GM13977 (cell line): ENCODE results near the gene ROMO1.
"Not testable (repeated sequence)": the region's sequence is repeated elsewhere in the genome, so short reads cannot be mapped to it uniquely, and the experiment has no call there.

ENCODE experiments used
- DNase-seq: peaks from one replicate; pipeline ENCODE4 v3.0.0; 2012; ENCODE audit warnings: low spot score
- in situ Hi-C: fragments of 300-500 bp; cut with MboI; formaldehyde crosslinking; loops from one replicate; pipeline ENCODE4 v1.12.0; 2022; ENCODE audit warnings: low sequenced_read_pairs, low pct_unique_long_range_greater_than_20kb, mixed read lengths, inconsistent platforms; ENCODE audit not compliant: unreplicated experiment
- TF ChIP-seq, protein P1 (sequence below): IDR thresholded peaks from 2 replicates; pipeline ENCODE4 v1.5.1; 2012; ENCODE audit warnings: mild to moderate bottlenecking, control low read depth; ENCODE audit not compliant: insufficient read depth; ENCODE audit errors: extremely low read depth, missing control alignments

ROMO1 gene

DNA sequence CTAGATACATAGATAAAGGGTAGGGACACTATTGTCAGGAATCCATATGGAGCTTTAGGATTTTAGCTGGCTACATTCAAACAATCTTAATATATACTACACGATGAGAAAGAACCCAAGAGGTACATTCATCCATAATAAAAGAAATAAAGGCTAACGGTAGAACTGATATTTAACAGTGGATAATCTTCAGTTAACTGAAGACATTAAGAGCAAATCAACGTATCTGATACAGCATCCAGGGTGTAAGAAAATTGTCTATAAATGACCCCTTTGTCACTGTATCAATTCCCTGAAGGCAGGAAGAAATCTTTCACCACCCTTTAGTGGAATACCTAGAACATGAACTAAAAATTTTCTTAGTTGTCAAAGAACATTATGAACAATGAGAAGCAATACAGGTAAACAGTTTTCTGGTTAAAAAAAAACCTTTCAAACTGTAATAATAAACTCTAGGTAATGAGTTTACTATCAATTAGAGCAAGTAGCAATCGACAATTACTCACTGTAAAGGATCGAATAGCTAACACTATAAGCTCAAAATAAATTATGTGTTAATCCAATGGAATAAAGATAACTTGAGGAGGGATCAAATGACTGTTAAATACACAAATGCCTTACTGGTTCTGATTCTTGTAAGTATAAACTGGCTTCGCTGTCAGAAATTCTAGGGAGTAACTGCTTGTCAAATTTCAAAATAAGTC lies 11.8 kb downstream of the ROMO1 start:
- TF ChIP-seq, protein P1, sequence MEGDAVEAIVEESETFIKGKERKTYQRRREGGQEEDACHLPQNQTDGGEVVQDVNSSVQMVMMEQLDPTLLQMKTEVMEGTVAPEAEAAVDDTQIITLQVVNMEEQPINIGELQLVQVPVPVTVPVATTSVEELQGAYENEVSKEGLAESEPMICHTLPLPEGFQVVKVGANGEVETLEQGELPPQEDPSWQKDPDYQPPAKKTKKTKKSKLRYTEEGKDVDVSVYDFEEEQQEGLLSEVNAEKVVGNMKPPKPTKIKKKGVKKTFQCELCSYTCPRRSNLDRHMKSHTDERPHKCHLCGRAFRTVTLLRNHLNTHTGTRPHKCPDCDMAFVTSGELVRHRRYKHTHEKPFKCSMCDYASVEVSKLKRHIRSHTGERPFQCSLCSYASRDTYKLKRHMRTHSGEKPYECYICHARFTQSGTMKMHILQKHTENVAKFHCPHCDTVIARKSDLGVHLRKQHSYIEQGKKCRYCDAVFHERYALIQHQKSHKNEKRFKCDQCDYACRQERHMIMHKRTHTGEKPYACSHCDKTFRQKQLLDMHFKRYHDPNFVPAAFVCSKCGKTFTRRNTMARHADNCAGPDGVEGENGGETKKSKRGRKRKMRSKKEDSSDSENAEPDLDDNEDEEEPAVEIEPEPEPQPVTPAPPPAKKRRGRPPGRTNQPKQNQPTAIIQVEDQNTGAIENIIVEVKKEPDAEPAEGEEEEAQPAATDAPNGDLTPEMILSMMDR = no peak
- DNase-seq = no peak
- in situ Hi-C loops = no loop called here

DNA sequence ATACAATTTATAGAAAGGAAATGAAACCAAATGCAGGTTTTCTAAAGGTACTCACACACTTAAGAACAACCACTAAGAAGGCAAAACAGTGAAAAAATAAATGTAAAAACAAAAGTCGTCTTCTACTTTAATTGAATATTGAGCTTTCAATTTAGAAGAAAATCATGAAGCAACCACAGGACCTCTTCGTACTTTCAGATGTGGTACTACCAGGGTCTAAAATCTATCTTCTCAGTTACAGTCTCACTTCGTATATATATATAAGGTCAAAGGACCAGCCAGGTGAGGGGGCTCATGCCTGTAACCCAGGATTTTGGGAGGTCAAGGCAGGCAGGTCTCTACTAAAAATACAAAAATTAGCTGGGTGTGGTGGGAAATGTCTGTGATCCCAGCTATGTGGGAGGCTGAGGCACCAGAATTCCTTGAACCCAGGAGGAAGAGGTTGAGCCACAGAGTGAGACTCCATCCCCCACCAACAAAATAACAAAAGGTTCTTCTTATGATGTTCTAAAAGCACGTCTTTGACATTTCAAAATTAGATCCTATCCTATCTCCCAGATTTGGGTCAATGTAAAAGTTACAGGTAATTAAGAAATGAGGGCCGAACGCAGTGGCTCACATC lies 12.5 kb downstream of the ROMO1 start:
- in situ Hi-C loops = no loop called here
- DNase-seq = no peak
- TF ChIP-seq, protein P1 = no peak

DNA sequence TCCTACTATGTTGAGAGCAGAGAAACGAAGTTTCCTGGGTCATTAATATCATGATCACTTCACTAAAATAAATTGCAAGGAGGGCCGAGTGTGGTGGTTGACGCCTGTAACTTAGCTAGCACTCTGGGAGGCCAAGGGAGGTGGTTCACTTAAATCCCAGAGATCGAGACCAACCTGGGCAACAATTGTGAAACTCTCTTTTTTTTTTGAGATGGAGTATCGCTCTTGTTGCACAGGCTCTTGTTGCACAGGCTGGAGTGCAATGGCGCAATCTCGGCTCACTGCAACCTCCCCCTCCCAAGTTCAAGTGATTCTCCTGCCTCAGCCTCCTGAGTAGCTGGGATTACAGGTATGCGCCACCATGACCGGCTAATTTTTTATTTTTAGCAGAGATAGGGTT lies 13.9 kb downstream of the ROMO1 start:
- DNase-seq, in situ Hi-C loops: not testable (repeated sequence)

DNA sequence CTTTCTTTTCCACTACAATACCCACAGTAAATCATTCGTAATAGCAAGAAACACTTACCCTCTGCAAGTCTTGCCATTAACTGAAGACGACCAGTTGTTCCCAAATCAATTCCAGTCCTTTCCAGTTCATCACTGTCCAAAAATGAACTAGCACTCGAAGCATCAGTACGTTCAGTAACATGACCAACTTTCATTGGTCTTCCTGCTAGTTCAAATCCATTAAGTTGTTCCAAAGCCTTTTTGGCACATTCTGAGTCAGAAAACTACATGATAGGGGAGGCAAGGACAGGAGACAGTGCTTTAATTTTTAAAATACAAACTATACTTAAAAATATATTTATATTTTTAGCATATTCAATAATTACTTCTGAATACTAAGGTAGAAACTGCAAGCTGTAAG lies 14.9 kb downstream of the ROMO1 start:
- TF ChIP-seq, protein P1 = no peak
- in situ Hi-C loops = no loop called here
- DNase-seq = no peak

DNA sequence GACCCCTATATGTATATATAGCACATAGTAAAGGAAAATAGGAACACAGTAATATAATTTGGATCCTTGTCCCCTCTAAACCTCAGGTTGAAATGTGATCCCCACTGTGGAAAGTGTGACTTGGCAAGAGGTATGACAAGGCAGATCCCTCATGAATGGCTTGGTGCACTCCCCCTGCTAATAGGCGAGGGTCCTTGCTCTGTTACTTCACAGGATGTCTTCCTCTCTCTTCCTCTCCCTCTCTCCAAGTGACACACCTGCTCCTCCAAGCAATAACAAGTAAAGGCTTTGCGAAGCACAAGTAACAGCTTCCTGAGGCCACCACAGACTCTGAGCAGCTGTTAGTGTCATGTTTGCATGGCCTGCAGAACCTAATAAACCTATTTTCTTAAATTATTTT lies 16.4 kb downstream of the ROMO1 start:
- TF ChIP-seq, protein P1 = no peak
- in situ Hi-C loops = no loop called here
- DNase-seq = no peak

DNA sequence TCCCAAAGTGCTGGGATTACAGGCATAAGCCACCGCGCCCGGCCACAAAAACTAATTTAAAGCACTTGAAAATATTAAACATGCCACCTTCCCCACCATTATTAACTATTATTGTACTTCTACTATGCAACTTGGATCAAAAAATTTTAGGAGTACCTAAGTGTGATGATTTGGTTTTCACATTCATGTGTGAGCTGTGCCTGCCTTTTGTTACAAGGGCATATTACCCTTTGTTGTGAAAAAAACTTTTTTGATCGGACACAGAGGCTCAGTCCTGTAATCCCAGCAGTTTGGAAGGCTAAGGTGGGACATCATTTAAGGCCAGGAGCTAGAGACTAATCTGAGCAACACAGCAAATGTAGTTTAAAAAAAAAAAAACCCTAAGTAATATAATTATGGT lies 17.1 kb downstream of the ROMO1 start:
- DNase-seq = no peak
- in situ Hi-C loops = no loop called here
- TF ChIP-seq, protein P1 = no peak

DNA sequence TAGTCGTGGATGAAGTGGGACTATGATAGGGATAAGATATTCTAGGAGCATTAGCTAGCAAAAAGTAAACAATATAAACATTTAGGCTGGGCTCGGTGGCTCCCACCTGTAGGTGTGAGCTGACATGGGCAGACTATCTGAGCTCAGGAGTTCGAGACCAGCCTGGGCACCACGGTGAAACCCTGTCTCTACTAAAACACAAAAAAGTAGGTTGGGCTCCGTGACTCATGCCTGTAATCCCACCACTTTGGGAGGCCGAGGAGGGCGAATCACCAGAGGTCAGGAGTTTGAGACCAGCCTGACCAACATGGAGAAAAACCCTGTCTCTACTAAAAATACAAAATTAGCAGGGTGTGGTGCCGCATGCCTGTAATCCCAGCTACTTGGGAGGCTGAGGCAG lies 19.1 kb downstream of the ROMO1 start:
- in situ Hi-C loops = not testable (repeated sequence)

More for the DNA sequence above, 19.1 kb downstream of the ROMO1 start:
- DNase-seq = not testable (repeated sequence)
